Uterus (tissue), 4 donors: Measurements from ENCODE around the gene NADSYN1. TPM values are rescaled to one million over a fixed set of nuclear protein-coding genes. Genes with fewer than 3 reads are reported as not detected.

Experiments used
- DNase-seq, 2 donors: peaks; one replicate each; pipeline ENCODE4 v3.0.0-alpha.2; 2019 to 2020
- H3K27ac ChIP-seq, 2 donors: fragments of 200-600 bp; sonication (generic); 1 replicate in 1 of 2; 2 replicates in 1 of 2; pipeline ENCODE4 v1.5.1; 2016 to 2018
- H3K27me3 ChIP-seq, 2 donors: fragments of 200-600 bp; sonication (generic); one replicate each; pipeline ENCODE4 v1.5.1; 2018 to 2019; ENCODE audit warnings: control low read depth in 1 of 2
- H3K36me3 ChIP-seq, 2 donors: fragments of 200-600 bp; sonication (generic); one replicate each; pipeline ENCODE4 v1.5.1; 2019; ENCODE audit warnings: control low read depth in 1 of 2
- H3K4me1 ChIP-seq, 2 donors: fragments of 200-600 bp; sonication (generic); one replicate each; pipeline ENCODE4 v1.5.1; 2018 to 2019; ENCODE audit warnings: control low read depth in 1 of 2
- H3K4me3 ChIP-seq, 2 donors: fragments of 200-600 bp; sonication (generic); 1 replicate in 1 of 2; 2 replicates in 1 of 2; pipeline ENCODE4 v1.5.1; 2018 to 2019; ENCODE audit warnings: mild to moderate bottlenecking in 1 of 2
- H3K9me3 ChIP-seq, 2 donors: fragments of 200-600 bp; sonication (generic); one replicate each; pipeline ENCODE4 v1.5.1; 2019; ENCODE audit warnings: control low read depth in 1 of 2
- POLR2A ChIP-seq, 2 donors: fragments of 450-650 bp; IDR thresholded peaks; one replicate each; pipeline ENCODE4 v1.6.1; 2016; ENCODE audit warnings: antibody characterized with exemption in 2 of 2, mild to moderate bottlenecking in 1 of 2, moderate library complexity in 1 of 2
- intact Hi-C: fragments of 100-400 bp; cut with DNase I; formaldehyde crosslinking; loops from one replicate; pipeline ENCODE4 v1.15.1; 2023; ENCODE audit warnings: low total_unique reads
- total RNA-seq, 4 donors: library from RNA; depleted of rRNA in 3 of 4; stranded (reverse); fragments of >200 nt in 3 of 4; gene quantifications; one replicate each; pipeline versions ENCODE4 v1.1.0 to v1.2.4, GENCODE V29; 2014 to 2023
- TF ChIP-seq, protein P1 (sequence below), 4 experiments: fragments of 200-600 bp in 2 of 4; fragments of 450-650 bp in 2 of 4; sonication (generic) in 2 of 4; IDR thresholded peaks; one replicate each; pipeline ENCODE4 v1.5.1; 2016 to 2019; ENCODE audit warnings: antibody characterized with exemption in 4 of 4, mild to moderate bottlenecking in 2 of 4, moderate library complexity in 1 of 4
- donor health status: DM: yes; HTN: yes; CAD: no.

Gene NADSYN1
- total RNA-seq, 4 donors from 2014 or later, result 20.0 to 73.0 (median 32.8) TPM

- no peak for TF ChIP-seq POLR2A (IDR thresholded peaks at IDR 0.05)
- TF ChIP-seq, protein P1, sequence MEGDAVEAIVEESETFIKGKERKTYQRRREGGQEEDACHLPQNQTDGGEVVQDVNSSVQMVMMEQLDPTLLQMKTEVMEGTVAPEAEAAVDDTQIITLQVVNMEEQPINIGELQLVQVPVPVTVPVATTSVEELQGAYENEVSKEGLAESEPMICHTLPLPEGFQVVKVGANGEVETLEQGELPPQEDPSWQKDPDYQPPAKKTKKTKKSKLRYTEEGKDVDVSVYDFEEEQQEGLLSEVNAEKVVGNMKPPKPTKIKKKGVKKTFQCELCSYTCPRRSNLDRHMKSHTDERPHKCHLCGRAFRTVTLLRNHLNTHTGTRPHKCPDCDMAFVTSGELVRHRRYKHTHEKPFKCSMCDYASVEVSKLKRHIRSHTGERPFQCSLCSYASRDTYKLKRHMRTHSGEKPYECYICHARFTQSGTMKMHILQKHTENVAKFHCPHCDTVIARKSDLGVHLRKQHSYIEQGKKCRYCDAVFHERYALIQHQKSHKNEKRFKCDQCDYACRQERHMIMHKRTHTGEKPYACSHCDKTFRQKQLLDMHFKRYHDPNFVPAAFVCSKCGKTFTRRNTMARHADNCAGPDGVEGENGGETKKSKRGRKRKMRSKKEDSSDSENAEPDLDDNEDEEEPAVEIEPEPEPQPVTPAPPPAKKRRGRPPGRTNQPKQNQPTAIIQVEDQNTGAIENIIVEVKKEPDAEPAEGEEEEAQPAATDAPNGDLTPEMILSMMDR (IDR thresholded peaks at IDR 0.05), result no peak
- H3K4me1 ChIP-seq, result no peaks in the 10 kb centered on the region
- no peak overlapping the region for H3K27ac ChIP-seq
- no peaks in the 10 kb centered on the region for H3K9me3 ChIP-seq
- no peaks in the 10 kb centered on the region for H3K27me3 ChIP-seq
- intact Hi-C loops, result no loop called here
- H3K36me3 ChIP-seq, result no peaks in the 10 kb centered on the region
- DNase-seq, result no peak
- H3K4me3 ChIP-seq, result no peak overlapping the region
Observed at GRCh38 chr11:71489311-71490043, 36.5 kb downstream of the NADSYN1 start.

GRCh38 chr11:71490044-71490730 lies 37.2 kb downstream of the NADSYN1 start:
- Histone ChIP-seq H3K36me3 (no peaks in the 10 kb centered on the region), H3K27ac (no peak overlapping the region), H3K4me3 (no peak overlapping the region), H3K9me3 (no peaks in the 10 kb centered on the region), H3K4me1 (no peaks in the 10 kb centered on the region), H3K27me3 (no peaks in the 10 kb centered on the region)
- DNase-seq, result peak in 1 of 2 donors; percentile 8
- TF ChIP-seq POLR2A (IDR thresholded peaks at IDR 0.05), result no peak
- TF ChIP-seq, protein P1 (IDR thresholded peaks at IDR 0.05), result no peak
- intact Hi-C loops, result no loop called here

DNA sequence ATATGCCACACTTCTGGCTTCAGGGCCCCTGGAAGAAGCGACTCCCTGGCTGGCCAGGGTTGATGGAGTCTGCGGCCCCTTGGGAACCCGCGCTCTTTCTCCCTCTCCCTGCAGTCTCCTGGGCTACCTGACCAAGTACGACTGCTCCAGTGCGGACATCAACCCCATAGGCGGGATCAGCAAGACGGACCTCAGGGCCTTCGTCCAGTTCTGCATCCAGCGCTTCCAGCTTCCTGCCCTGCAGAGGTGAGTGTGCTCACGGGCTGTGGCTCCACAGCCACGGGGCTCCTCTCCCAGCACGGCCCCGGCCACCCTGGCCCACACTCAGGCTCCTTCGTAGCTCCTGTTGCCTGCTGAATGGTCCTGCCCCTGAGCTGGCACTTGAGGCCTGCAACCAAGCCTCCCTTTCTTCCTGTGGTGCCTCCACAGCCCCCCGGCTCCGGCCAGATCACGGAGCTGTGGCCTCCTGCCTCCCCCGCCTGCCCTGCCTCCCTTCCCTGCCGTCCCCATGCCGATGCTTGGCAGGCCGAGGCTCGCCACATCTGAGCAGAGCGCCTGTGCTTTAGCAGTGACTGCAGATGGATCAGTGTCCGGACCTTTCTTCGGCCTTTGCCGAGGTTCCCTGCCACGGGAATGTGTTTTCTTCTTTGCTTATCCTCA lies 37.9 kb downstream of the NADSYN1 start:
- peak in 1 of 2 donors; percentile 7 for DNase-seq
- no peaks in the 10 kb centered on the region for H3K9me3 ChIP-seq
- TF ChIP-seq POLR2A (IDR thresholded peaks at IDR 0.05), result no peak
- TF ChIP-seq, protein P1 (IDR thresholded peaks at IDR 0.05), result no peak
- H3K27me3 ChIP-seq, result no peaks in the 10 kb centered on the region
- no peak overlapping the region for H3K4me3 ChIP-seq
- no peak overlapping the region for H3K27ac ChIP-seq
- H3K4me1 ChIP-seq, result no peaks in the 10 kb centered on the region
- intact Hi-C loops, result no loop called here
- H3K36me3 ChIP-seq, result no peaks in the 10 kb centered on the region

GRCh38 chr11:71491531-71491930 lies 38.5 kb downstream of the NADSYN1 start:
- Histone ChIP-seq H3K4me3 (no peak overlapping the region), H3K27ac (no peak overlapping the region), H3K9me3 (no peaks in the 10 kb centered on the region), H3K4me1 (no peaks in the 10 kb centered on the region), H3K27me3 (no peaks in the 10 kb centered on the region), H3K36me3 (no peaks in the 10 kb centered on the region)
- TF ChIP-seq, protein P1 (IDR thresholded peaks at IDR 0.05), result no peak
- intact Hi-C loops, result no loop called here
- no peak for DNase-seq

GRCh38 chr11:71491940-71492339 lies 38.9 kb downstream of the NADSYN1 start:
- Histone ChIP-seq H3K4me1 (no peaks in the 10 kb centered on the region), H3K36me3 (no peaks in the 10 kb centered on the region), H3K27me3 (no peaks in the 10 kb centered on the region), H3K9me3 (no peaks in the 10 kb centered on the region), H3K4me3 (no peak overlapping the region), H3K27ac (no peak overlapping the region)
- intact Hi-C loops, result no loop called here
- no peak for TF ChIP-seq POLR2A (IDR thresholded peaks at IDR 0.05)
- TF ChIP-seq, protein P1 (IDR thresholded peaks at IDR 0.05), result no peak
- peak in 1 of 2 donors; percentile 4 for DNase-seq
